Neural crest cell (in vitro differentiated cells): ENCODE measurements around the gene FOXP1. TPM values are rescaled to one million over a fixed set of nuclear protein-coding genes. Genes with fewer than 3 reads are reported as not detected.

Source experiments
- DNase-seq: peaks from one replicate; pipeline ENCODE4 v3.0.0; 2021; ENCODE audit warnings: low read depth, mixed read lengths, low spot score
- H3K27ac Mint-ChIP-seq: one replicate; pipeline ENCODE4 v1.8.0; 2021; ENCODE audit warnings: mild to moderate bottlenecking, mixed read lengths; ENCODE audit not compliant: unreplicated experiment
- H3K27me3 Mint-ChIP-seq: 2 replicates; pipeline ENCODE4 v1.8.0; 2021; ENCODE audit warnings: low read depth, mild to moderate bottlenecking, mixed read lengths
- H3K36me3 Mint-ChIP-seq: 2 replicates; pipeline ENCODE4 v1.8.0; 2021; ENCODE audit warnings: low read depth, mild to moderate bottlenecking, mixed read lengths
- H3K4me1 Mint-ChIP-seq: 2 replicates; pipeline ENCODE4 v1.8.0; 2021; ENCODE audit warnings: mixed read lengths
- H3K4me3 Mint-ChIP-seq: one replicate; pipeline ENCODE4 v1.8.0; 2021; ENCODE audit warnings: mild to moderate bottlenecking, mixed read lengths
- H3K9me3 Mint-ChIP-seq: 2 replicates; pipeline ENCODE4 v1.8.0; 2021; ENCODE audit warnings: mixed read lengths
- total RNA-seq: library from RNA; stranded (reverse); gene quantifications from 2 replicates; pipeline ENCODE4 v1.2.1, GENCODE V29; 2021
- TF ChIP-seq, protein P1 (sequence below): fragments of 200-600 bp; sonication (generic); conservative IDR thresholded peaks from 2 replicates; pipeline ENCODE4 v1.5.0; 2021; ENCODE audit warnings: antibody characterized with exemption, mild to moderate bottlenecking

FOXP1 gene
- total RNA-seq, 1 donor from 2014 or later, result 22.8 TPM

DNA sequence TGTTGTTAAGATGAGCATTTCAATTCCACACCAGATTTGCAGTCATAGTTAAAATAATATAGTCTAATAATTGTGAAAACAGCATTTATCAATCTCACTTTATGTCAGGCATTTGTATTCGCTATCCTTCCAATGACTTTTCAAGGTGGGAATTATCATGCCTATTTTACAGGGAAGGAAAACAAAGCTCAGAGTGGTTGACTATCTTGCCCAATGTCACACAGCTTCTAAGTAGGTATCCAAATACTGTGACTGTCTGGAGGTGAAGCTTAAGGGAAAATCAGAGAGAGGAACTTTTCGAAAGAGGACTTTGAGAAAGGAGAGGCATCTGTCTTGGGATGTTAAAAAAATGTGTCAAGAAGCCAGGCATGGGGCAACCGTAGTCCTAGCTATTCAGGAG is 443.1 kb downstream of the FOXP1 start:
- TF ChIP-seq, protein P1, sequence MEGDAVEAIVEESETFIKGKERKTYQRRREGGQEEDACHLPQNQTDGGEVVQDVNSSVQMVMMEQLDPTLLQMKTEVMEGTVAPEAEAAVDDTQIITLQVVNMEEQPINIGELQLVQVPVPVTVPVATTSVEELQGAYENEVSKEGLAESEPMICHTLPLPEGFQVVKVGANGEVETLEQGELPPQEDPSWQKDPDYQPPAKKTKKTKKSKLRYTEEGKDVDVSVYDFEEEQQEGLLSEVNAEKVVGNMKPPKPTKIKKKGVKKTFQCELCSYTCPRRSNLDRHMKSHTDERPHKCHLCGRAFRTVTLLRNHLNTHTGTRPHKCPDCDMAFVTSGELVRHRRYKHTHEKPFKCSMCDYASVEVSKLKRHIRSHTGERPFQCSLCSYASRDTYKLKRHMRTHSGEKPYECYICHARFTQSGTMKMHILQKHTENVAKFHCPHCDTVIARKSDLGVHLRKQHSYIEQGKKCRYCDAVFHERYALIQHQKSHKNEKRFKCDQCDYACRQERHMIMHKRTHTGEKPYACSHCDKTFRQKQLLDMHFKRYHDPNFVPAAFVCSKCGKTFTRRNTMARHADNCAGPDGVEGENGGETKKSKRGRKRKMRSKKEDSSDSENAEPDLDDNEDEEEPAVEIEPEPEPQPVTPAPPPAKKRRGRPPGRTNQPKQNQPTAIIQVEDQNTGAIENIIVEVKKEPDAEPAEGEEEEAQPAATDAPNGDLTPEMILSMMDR, result no peak
- DNase-seq, result no peak
- Mint-ChIP-seq H3K36me3 (no peaks in the 10 kb centered on the region), H3K27ac (no peak overlapping the region), H3K9me3 (no peaks in the 10 kb centered on the region), H3K4me3 (no peak overlapping the region), H3K4me1 (peaks cover 5% of the 10 kb centered on the region), H3K27me3 (no peaks in the 10 kb centered on the region)

DNA sequence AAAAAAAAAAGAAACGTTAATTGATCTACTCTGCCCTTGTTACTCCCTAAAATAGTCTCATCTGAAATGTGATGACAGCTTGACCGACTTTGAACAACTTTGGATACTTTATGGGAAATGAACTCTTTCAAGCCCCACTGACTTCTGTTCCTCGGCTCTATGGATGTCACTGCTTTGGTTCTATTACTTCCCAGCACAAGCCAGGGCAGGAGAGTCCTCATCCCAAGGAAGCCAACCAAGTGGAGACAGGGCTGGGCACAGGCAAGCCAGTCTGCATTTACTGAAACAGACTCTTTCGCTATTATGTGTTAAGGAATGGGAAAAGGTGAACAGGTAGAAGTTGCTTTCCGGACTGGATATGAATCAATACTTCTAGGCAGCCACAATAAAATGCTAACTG is 444.0 kb downstream of the FOXP1 start:
- no peaks in the 10 kb centered on the region for H3K9me3 Mint-ChIP-seq
- no peak overlapping the region for H3K27ac Mint-ChIP-seq
- DNase-seq, result no peak
- TF ChIP-seq, protein P1, result no peak
- peaks cover 5% of the 10 kb centered on the region for H3K4me1 Mint-ChIP-seq
- no peaks in the 10 kb centered on the region for H3K27me3 Mint-ChIP-seq
- no peak overlapping the region for H3K4me3 Mint-ChIP-seq
- H3K36me3 Mint-ChIP-seq, result no peaks in the 10 kb centered on the region

DNA sequence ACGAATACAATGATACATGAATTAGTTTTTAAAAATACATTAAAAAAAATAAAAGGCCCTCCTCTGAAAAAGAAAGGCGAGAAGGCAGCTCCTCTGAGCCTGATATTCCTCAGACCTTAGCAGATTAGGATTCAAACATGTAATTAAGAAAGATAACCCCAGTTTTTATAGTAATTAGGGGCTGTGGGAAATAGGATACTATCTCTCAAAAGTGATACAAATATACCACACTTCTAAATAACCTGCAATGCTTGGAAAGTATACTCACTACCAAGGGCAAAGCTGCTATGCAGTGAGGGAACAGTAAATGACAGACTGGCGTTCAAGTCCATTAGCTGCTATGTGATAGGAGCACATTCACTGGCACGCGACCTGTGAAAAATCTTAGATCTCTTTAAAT is 445.1 kb downstream of the FOXP1 start:
- Mint-ChIP-seq H3K9me3 (no peaks in the 10 kb centered on the region), H3K4me1 (peaks cover 11% of the 10 kb centered on the region), H3K27me3 (no peaks in the 10 kb centered on the region), H3K27ac (no peak overlapping the region), H3K36me3 (no peaks in the 10 kb centered on the region), H3K4me3 (no peak overlapping the region)
- TF ChIP-seq, protein P1, result no peak
- no peak for DNase-seq

DNA sequence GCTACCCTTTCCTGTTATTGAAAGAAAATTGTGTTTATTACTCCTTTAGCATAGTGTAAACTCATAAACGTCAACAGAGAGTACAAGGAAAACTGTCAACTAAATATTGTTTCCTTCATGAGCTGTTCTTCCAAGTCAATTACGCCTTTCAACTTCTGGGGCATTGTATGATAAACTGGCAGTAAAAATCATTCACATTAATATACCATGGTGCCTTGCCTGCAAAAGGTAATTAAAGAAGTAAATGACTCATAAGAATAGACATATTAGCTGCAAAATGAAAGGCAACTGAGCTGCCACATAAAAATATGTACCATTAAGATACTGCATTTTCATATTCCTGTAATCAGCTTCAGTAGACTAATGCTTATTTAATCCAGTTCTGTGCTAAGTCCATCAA is 447.3 kb downstream of the FOXP1 start:
- H3K9me3 Mint-ChIP-seq, result no peaks in the 10 kb centered on the region
- DNase-seq, result no peak
- H3K27me3 Mint-ChIP-seq, result no peaks in the 10 kb centered on the region
- TF ChIP-seq, protein P1, result no peak
- no peaks in the 10 kb centered on the region for H3K36me3 Mint-ChIP-seq
- no peak overlapping the region for H3K27ac Mint-ChIP-seq
- peaks cover 27% of the 10 kb centered on the region for H3K4me1 Mint-ChIP-seq
- H3K4me3 Mint-ChIP-seq, result no peak overlapping the region

DNA sequence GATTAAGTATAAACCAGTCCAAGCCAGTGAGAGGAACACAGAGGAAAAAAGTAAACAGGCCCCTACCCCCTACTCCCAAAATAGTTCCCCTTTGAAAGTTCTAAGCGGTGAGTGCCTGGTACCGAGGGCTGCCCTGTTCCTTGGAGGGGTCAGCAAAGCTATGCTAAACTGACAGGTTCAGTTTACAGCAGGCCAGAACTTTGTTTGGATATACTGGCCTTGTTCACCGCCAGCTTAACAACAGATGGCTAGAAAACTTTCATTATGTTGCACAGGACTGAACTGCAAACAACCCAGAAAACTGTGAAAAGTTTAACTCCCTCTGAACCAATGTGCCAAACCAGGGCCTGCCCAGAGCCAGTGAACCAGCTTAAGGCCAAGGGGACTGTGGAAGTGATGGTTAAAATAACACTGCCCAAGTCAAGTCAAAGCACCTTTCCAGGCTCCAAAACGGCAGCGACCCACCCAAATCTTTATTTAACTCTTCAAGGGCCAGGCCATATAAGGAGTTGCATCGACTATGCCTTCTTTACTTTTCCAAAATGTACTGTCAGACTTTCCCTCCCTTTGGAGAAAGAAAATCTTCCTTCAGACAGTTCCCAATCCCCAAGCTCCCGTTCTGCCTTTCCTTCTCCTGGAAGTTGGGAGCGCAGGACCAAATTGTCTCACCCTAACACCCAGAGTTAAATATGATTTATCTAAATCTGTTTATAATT is 448.0 kb downstream of the FOXP1 start:
- no peak for DNase-seq
- no peaks in the 10 kb centered on the region for H3K36me3 Mint-ChIP-seq
- H3K9me3 Mint-ChIP-seq, result no peaks in the 10 kb centered on the region
- H3K27me3 Mint-ChIP-seq, result no peaks in the 10 kb centered on the region
- no peak overlapping the region for H3K27ac Mint-ChIP-seq
- H3K4me1 Mint-ChIP-seq, result peaks cover 34% of the 10 kb centered on the region
- H3K4me3 Mint-ChIP-seq, result no peak overlapping the region
- TF ChIP-seq, protein P1, result no peak
